GM21423 (cell line): ENCODE measurements around the gene GNAZ.
A peak's percentile ranks its signal among the peaks of the same experiment; 100 is the strongest.
"Not testable (repeated sequence)": the region's sequence is repeated elsewhere in the genome, so short reads cannot be mapped to it uniquely, and the experiment has no call there.

Experiments
- ATAC-seq: cut with Tn5 transposase; IDR thresholded peaks from one replicate; pipeline ENCODE4 v1.9.1; 2021; ENCODE audit warnings: mild to moderate bottlenecking, moderate library complexity; ENCODE audit not compliant: unreplicated experiment

GNAZ gene

DNA sequence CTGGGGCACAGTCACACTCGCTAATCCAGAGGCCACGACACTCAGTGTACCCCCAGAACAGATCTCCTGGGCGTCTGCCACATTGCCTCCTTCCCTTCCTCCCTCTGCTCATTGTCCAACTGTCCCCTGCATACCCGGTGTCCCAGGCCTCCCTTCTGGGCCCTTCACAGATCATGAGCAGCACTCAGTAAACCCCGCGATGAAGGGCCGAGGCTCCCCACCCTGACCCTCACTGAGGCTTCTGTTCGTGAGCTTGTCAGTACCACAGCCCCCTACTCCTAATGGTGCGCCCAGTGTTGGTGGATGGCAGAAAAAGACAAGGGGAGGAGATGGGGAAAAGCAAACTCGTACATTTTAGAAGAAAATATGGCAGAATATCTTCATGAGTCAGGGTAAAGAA, 58.8 kb downstream of the GNAZ start:
- no peak for ATAC-seq

DNA sequence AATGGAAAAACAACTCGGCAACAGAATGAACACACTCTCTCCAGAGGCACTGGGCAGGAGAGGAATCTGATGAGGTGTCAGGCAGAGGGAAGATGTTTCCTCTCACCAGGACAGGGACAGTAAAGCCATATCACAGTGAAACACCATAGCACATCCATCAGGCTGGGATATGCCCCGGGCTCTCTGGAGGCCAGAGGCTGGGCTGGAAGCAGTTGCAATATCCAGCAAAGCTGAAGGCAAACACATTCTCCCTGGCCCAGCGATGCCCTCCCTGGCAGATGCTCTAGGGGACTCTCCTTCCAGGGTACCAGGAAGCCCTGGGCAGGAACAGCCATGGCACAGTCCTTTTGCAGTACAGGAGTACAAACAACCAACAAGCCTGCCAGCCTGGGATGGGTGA, 60.4 kb downstream of the GNAZ start:
- ATAC-seq, result no peak

DNA sequence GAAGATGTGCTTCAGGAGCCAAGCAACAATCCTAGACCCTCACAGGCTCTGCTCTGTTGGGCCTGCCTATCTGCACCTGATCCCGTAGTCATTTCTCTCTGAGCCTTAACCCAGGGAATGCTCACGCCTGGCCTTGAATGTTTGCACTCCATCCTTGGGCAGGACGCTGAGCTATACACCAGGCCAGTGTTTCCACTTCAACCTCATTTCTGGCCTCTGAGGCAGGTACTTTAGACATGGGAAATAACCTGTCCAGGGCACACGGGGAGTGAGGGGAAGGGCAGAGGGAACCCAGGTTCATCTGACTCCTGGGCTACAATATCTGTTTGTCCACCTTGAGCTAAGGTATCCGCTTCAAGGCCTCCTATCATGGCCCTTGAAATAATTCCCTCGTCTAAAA, 61.6 kb downstream of the GNAZ start:
- ATAC-seq, result no peak

DNA sequence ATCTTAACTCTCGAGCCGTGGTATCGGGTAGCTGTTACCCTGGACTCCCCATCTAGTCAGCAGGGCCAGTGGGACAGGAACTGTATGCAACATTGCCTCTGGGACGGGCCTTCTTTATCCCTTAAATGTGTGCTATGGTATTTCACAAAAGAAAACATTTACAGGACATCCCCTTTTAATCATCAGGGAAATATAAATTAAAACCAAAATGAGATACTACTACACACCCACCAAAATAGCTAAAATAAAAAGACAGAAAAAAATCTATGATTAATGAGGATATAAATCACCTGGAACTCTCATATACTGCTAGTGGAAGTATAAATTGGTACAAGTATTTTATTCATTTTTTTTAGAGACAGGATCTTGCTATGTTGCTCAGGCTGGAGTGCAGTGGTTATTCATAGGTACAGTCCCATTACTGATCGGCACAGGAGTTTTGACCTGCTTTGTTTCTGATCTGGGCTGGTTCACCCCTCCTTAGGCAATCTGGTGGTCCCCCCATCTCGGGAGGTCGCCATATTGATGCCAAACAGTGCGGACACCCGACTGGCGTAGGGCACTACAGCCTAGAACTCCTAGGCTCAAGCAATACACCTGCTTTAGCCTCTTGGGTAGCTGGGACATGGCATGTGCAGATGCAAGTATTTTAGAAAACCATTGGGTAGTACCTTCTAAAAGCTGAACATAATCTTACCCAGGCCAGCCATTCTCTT, 62.2 kb downstream of the GNAZ start:
- ATAC-seq, result no peak

DNA sequence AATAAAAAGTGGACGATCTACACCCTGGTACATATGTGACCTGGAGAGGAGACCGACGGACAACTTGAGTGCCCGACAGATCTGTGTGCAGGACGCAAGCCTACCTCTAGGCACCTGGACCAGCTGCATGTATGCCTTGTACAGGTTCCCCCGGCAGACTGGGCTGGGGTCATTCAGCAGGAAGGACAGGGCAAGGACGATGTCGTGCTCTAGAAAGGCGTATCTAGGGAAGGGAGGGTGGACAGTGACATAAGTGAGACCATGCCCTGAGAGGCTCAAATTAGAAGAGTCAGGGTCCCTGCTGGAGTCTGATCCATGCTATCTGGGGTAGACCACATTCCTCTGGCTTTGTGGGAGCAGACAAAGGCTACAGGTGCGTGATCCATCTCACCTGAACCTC, 63.6 kb downstream of the GNAZ start:
- ATAC-seq, result no peak

DNA sequence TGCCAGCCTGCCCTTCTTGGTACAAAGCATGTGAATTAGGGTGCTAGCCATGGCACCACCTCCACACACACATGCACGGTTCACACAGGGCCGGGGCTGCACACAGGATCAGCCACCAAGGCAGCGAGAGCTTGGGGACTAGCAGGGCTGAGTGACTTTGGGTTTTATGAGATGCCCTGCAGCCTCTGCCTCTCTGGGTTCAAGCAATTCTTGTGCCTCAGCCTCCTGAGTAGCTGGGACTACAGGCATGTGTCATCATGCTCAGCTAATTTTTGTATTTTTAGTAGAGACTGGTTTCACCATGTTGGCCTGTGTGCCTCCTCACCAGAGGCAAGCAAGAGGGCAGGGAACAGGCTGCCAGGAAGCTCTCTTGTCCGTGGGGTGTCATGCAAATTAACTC, 66.7 kb downstream of the GNAZ start:
- ATAC-seq, result not testable (repeated sequence)

DNA sequence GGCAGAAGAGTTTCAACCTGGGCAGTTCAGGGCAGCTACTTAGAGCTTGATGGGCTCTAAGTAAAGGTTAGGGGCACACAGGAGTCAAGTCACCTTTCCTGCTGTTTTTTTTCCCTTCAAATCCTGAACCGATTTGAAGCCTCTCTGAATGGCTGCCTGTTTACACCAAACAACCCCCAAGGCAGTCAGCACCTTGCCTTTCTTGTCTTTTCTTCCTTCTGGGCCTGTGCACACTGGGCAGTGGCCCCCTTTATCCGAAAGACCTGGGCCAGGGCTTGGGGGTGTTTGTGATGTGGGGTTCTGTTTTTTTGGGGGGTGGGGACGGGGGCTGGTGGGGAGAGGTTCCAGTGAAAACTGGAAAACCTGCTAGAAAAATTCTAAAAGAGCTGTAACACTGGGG, 67.1 kb downstream of the GNAZ start:
- no peak for ATAC-seq

DNA sequence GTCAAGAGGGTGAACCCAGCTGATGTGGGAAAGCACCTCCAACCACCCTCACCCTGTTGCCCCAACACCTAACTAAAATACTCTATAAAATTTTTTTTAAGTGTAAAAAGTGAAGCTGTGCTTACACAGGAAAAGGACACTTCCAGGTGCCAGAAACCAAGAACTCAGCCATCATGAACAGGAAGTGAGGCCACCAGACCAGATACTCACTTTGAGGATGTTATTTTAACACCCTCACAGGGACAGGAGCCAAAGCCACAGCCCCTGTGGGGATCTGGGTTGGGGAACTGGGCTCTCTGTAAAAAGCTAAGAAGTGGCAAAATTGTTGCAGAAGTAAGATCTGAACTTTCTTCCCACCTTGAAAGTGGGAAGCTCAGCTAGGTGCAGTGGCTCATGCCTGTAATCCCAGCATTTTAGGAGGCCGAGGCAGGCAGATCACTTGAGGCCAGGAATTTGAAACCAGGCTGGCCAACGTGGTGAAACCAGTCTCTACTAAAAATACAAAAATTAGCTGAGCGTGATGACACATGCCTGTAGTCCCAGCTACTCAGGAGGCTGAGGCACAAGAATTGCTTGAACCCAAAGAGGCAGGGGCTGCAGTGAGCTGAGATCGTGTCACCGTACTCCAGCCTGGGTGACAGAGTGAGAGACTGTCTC, 67.7 kb downstream of the GNAZ start:
- ATAC-seq, result peak; percentile 38

DNA sequence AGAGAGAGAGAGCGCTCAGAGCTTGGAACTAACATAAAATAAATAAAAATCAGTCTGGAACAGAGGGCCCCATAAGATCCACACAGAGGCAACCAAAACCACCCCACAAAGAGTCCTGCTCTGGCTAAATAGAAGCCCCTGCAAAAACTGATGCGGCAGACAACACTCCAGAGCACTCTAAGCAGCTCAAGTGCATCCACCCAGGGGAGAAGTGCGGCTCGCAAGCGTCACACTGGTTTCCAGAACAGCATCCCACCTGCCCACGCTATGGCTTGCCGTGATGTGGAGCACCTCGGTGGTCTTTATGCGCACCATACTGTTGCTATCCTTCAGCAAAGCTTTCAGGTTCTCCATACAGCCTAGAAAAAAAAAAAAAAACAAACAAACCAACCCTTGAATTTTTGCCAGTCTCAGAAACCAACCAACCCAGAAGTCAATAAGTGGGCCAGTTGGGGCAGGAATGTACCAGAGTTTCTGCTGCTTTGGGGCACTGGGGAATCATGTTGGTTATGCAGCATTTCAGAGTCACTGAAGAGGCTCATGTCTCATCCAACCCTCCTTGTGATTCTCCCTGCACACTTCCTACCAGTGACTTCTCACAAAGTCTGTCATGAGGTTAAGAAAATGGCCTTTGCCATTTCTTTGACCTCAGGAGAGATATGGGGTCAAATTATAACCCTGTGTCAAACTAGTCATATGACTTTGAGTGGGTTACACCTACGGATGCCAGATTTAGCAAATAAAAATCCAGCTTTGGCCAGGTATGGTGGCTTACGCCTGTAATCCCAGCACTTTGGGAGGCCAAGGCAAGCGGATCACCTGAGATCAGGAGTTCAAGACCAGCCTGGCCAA, 68.5 kb downstream of the GNAZ start:
- no peak for ATAC-seq

DNA sequence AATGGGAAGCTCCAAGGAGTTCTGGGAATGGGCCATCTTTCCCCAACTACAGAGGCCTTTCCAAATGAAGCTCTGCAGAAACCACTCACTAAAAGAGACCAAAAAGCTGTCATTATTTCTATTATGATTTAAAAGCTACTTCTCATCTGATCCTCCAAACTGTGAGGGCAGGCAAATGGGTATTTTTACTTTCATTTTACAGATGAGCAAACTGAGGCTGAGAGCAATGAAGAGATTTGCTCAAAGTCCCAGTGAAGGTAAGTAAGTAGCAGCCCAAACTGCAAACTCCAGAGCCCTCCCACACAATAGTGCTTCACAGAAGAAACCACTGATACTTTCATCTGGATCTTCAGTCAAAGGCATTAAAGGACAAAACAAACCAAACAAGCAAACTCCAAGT, 70.1 kb downstream of the GNAZ start:
- ATAC-seq, result no peak

DNA sequence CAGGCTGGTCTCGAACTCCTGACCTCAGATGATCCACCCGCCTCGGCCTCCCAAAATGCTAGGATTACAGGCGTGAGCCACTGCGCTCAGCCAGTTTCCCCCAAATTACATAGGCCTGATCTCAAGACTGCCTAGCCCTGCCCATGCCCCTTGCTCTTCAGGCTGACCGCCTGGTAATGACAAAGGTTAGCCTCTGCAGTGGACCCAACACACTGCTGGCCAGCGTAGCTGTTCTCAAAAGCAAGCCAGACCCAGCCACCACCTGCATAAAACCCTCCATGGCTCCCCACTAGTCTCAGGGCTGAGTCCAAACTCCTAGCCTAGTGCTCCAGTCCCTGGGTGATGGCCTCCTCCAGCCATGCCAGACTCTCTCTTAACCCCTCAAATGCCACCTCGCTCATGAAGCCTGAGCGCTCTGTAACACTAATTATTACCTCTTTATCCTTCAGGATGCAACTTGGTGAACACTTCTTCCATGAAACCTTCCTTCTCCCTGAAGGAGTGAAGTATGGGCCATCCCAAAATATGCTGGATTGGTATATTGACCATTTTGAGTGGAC, 72.3 kb downstream of the GNAZ start:
- ATAC-seq, result no peak

DNA sequence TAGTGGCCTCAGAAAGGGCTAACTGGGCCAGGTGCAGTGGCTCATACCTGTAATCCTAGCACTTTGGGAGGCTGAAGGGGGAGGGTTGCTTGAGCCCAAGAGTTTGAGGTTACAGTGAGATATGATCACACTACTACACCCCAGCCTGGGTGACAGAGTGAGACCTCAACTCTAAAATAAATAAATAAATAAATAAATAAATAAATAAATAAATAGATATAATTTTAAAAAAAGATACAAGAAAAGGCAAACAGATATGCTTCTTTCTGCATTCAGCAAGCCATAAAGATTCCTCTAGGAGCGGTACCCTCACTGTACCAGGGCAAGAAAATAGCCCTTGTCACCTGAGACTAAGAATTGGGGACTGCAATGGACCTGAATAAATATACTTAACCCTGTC, 72.8 kb downstream of the GNAZ start:
- no peak for ATAC-seq

DNA sequence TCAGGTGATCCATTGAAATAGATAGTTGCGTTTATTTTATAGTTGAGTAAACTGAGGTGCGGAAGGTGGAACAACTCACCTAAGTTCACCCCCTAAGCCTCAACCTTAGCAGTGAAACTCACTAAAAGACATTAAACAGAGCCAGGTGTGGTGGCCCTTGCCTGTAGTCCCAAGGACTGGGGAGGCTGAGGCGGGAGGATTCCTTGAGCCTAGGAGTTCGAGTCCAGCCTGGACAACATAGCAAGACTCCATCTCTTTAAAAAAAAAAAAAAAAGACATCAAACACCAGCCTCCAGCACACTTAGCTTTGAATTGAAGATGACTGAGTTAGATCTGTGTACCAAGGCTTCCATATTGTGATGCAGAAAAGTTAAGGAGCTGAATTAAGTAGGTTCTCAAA, 74.1 kb downstream of the GNAZ start:
- ATAC-seq, result no peak

DNA sequence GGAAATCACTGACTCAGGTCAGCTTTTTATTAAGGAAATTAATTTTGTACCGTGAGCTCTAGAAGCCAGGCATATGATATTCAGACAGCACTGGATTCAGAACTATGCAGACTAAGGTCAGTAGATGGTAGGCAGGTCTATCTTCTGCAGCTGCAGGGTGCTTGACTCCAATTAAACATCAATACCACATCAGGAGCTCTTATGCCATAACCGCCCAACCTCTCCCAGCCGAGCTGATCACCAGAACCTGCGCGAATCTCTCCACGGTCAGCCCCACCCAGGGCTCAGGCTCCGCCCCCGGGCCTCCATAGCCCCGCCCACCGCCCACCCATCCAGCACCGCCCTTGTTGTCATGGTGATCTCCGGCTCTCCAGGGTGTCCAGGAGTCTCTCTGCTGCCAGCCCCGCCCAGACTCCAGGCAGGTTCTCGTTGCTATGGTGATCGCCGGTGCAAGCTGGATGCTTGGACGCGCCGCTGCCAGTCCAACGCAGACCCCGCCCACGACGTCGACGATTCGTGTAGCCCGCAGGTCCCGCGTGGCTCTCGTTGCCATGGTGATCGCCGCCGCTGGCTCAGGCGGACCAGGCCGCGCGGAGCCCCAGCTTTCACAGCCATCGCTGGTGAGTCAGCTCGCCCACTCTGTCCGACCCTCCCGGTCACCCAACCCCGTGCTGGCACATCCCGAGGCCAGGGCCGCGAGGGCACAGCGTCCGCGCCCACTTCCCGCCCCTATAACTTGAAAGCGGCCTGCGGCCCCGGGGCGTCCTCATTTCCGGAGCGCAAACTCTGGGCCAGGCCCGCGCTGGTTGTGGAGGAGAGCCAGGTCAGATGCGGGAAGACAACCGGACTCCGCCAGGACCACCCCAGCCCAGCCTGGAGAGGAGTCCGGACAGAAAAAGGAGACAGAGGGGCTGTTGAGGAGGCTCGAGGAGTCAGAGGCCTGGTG, 74.9 kb downstream of the GNAZ start, which contains the start of gene RAB36:
Gene RAB36 (plus strand): TSS at position 546 of the 946 bp plus-strand sequence. CDS start 1,140 bp downstream, outside the sequence.
- no peak for ATAC-seq

DNA sequence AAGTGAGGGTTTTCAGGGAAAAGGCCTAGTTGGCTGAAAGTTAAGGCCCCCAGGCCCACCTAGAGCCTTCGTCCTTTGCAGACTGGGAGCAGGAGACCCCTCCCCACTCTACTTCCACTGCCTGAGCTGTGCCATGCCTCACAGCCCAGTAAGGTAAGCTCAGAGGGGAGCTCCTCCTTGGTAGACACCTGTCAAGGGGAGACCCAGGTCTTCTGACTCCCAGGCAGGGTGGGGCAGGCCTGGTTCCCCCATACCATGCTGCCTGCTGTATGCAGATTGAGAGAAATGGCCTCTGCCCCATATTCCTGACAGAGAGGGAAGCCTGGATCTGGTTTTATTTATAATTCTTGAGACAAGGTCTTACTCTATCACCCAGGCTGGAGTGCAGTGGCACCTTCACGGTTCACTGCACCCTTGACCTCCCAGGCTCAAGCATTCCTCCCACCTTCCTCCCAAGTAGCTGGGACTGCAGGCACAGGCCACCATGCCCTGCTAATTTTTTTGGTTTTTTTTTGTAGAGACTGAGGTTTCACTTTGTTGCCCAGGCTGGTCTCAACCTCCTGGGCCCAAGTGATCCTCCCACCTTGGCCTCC, 75.7 kb downstream of the GNAZ start:
- ATAC-seq, result no peak

DNA sequence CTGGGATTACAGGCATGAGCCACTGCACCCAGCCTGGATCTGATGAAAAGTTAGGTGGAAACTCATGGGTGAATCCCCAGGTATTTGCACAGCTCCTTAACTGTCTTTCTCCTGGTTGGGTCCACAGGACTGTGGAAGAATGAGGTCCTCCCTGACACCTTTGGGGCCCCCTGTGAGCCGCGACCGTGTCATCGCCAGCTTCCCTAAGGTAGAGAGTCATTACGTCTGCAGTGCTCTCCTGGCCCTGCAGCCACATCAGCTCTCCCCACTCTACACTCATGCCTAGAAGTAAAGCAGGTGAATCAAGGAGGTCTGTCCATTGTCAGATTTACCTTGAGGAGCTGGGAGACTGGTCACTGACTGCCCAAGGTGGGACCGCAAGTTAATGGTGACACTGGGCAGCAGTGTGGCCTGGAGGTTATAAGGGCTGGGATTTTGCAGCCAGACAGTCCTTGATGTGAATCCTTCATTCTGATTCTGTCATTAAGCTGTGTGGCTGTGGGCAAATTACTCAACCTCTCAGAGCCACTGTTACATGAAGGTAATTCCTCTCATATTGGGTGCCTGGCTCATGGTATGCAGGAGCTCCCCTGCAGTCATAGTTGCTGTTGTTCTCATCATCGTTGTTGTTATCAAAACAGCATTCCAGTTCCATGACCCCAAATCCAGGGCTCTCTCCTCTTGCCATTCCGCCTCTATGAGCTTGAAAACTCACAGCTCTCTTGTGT, 76.3 kb downstream of the GNAZ start:
- ATAC-seq, result no peak

DNA sequence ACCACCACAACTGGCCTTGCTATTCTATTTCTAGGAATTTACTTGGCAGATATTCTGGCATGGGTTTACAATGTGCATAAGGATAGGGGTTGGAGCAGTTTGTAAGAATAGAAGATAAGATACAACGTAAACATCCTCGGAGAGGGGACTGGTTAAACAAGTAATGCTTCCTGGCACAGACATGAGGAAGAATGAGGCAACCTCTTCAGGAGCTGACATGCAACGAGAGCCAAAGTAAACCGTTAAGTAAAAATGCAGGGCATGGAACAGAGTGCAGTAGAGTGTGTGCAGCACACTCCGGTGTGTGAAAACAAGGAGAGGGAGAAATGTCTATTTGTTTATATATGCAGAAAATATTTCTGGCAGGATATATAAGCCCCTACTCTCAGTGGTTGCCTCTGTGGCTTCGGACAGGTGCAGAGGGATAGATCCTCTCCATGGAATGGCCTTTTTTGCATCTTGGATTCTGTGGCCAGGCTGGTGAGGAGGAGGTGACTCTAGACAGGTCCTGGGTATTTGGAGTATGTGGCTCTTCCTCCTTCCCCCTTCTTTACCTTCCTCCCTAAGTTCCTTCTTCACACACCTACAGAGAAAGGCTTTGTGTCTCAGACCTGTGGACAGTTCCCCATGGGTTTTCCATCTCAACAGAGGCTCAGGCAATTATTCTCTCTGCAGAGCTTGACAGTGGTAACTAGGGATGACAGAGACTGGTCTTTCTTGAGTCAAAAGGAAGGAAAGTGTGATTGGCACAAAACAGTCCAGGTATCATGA, 77.5 kb downstream of the GNAZ start:
- no peak for ATAC-seq

DNA sequence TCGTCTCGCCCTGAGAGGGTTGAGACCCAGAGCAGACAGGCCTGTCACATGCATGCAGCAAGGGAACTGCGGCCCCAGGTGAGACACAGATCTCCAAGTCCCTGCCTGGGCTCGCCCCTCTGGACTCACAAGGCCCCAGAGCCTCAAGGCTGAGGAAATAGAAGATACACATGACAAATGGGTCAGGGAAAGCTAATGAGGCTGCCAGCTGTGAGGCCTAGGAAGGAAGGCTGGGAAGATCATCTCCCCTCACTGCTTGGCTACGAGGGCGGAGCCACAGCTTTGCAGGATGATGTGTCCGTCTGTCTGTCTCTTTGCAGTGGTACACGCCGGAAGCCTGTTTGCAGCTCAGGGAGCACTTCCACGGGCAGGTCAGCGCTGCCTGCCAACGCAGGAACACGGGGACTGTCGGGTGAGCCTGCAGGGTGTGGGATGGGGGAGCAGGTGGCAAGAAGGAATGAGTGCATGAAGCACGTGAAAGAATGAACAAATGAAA, 79.5 kb downstream of the GNAZ start:
- ATAC-seq, result no peak
